ENCODE data around the gene EMC8.

The EMC8 gene

GRCh38 chr16:85763616-85764015, 35.7 kb downstream of the EMC8 start:
- Histone ChIP-seq H3K4me1 (ENCODE audit: control insufficient read depth, insufficient read depth, low read length) (no peaks in the 10 kb centered on the region), H3K27ac (ENCODE audit: extremely low read depth, low read depth, low read length) (no peak overlapping the region), H3K36me3 (ENCODE audit: control insufficient read depth in 2 of 2, insufficient read depth in 1 of 2, low read length in 2 of 2) (no peaks in the 10 kb centered on the region), H3K4me3 (ENCODE audit: low read depth, low read length) (no peak overlapping the region), H3K9me3 (ENCODE audit: control insufficient read depth, insufficient read depth, low read depth, low read length) (no peaks in the 10 kb centered on the region)
- ChIA-PET CTCF (interaction anchor here (0.8 kb wide), 1 partner anchor 26 kb away, joined by 3 read pairs; no protein-coding TSS in a partner anchor), POLR2A (no interaction called here)
- no peak for TF ChIP-seq ZNF302 (tag by site-specific recombination; IDR thresholded peaks at IDR 0.05; ENCODE audit: low read depth)
- no peak for TF ChIP-seq ZNF311 (tag by site-specific recombination; IDR thresholded peaks at IDR 0.05; ENCODE audit: borderline replicate concordance)
- no peak for TF ChIP-seq TRIM28 (IDR thresholded peaks at IDR 0.05; ENCODE audit: borderline replicate concordance, low read length)
- TF ChIP-seq ZNF843 (tag by site-specific recombination; IDR thresholded peaks at IDR 0.05), result no peak
- TF ChIP-seq ZBTB26 (tag by site-specific recombination; optimal IDR thresholded peaks at IDR 0.05), result no peak
- TF ChIP-seq ZNF510 (tag by site-specific recombination; IDR thresholded peaks at IDR 0.05; ENCODE audit: insufficient replicate concordance), result no peak
- TF ChIP-seq ZNF324 (tag by site-specific recombination; IDR thresholded peaks at IDR 0.05), result no peak
- TF ChIP-seq FEZF1 (tag by site-specific recombination; IDR thresholded peaks at IDR 0.05), result no peak
- TF ChIP-seq ZNF202 (tag by site-specific recombination; IDR thresholded peaks at IDR 0.05; ENCODE audit: borderline replicate concordance), result no peak
- no peak for TF ChIP-seq ZNF624 (tag by site-specific recombination; IDR thresholded peaks at IDR 0.05)
- no peak for TF ChIP-seq ZFP69B (tag by site-specific recombination; IDR thresholded peaks at IDR 0.05)
- no peak for TF ChIP-seq ZBTB1 (tag by site-specific recombination; IDR thresholded peaks at IDR 0.05)
- no peak for TF ChIP-seq ZBTB49 (tag by site-specific recombination; IDR thresholded peaks at IDR 0.05; ENCODE audit: low read depth)

GRCh38 chr16:85762970-85763369, 36.4 kb downstream of the EMC8 start:
- Histone ChIP-seq H3K27ac (ENCODE audit: extremely low read depth, low read depth, low read length) (no peak overlapping the region), H3K9me3 (ENCODE audit: control insufficient read depth, insufficient read depth, low read depth, low read length) (no peaks in the 10 kb centered on the region), H3K4me1 (ENCODE audit: control insufficient read depth, insufficient read depth, low read length) (no peaks in the 10 kb centered on the region), H3K4me3 (ENCODE audit: low read depth, low read length) (no peak overlapping the region), H3K36me3 (ENCODE audit: control insufficient read depth in 2 of 2, insufficient read depth in 1 of 2, low read length in 2 of 2) (no peaks in the 10 kb centered on the region)
- CTCF ChIA-PET, result interaction anchor here (0.8 kb wide), 1 partner anchor 26 kb away, joined by 3 read pairs; no protein-coding TSS in a partner anchor
- TF ChIP-seq ZIC2 (tag by site-specific recombination; IDR thresholded peaks at IDR 0.05), result peak; percentile 34; the same call in 1 of the 2 replicates
- TF ChIP-seq ZBTB17 (tag by site-specific recombination; IDR thresholded peaks at IDR 0.05), result no peak
- POLR2A ChIA-PET, result no interaction called here

GRCh38 chr16:85761861-85762260, 37.5 kb downstream of the EMC8 start:
- ChIA-PET CTCF (interaction anchor here (0.6 kb wide), 1 partner anchor 102 kb away, joined by 3 read pairs; no protein-coding TSS in a partner anchor), POLR2A (no interaction called here)
- H3K4me1 ChIP-seq (ENCODE audit: control insufficient read depth, insufficient read depth, low read length), result no peaks in the 10 kb centered on the region
- no peak overlapping the region for H3K27ac ChIP-seq (ENCODE audit: extremely low read depth, low read depth, low read length)
- no peaks in the 10 kb centered on the region for H3K36me3 ChIP-seq (ENCODE audit: control insufficient read depth in 2 of 2, insufficient read depth in 1 of 2, low read length in 2 of 2)
- H3K9me3 ChIP-seq (ENCODE audit: control insufficient read depth, insufficient read depth, low read depth, low read length), result no peaks in the 10 kb centered on the region
- no peak overlapping the region for H3K4me3 ChIP-seq (ENCODE audit: low read depth, low read length)
- TF ChIP-seq ZNF26 (tag by site-specific recombination; IDR thresholded peaks at IDR 0.05) (no peak), ZNF777 (tag by site-specific recombination; IDR thresholded peaks at IDR 0.05; ENCODE audit: borderline replicate concordance) (no peak), ZXDB (tag by site-specific recombination; IDR thresholded peaks at IDR 0.05) (no peak), HIC1 (tag by site-specific recombination; IDR thresholded peaks at IDR 0.05) (no peak), ZNF391 (tag by site-specific recombination; IDR thresholded peaks at IDR 0.05; ENCODE audit: borderline replicate concordance, low read depth) (no peak), ZNF544 (tag by site-specific recombination; IDR thresholded peaks at IDR 0.05) (no peak), TSHZ1 (tag by site-specific recombination; IDR thresholded peaks at IDR 0.05; ENCODE audit: borderline replicate concordance) (no peak)

Data from HEK293 (cell line).